ENCODE measurements around the gene PARD3.

PARD3 gene

GRCh38 chr10:34345383-34345782, 469.7 kb downstream of the PARD3 start:
- H3K4me3 ChIP-seq (ENCODE audit: low read depth, low read length): no peak overlapping the region
- no peak for DNase-seq (ENCODE audit: low read depth)
- TF ChIP-seq CTCF (IDR thresholded peaks at IDR 0.05; ENCODE audit: low read depth, low read length, missing control alignments): no peak

GRCh38 chr10:34343764-34344163, 471.3 kb downstream of the PARD3 start:
- DNase-seq (ENCODE audit: low read depth): no peak
- H3K4me3 ChIP-seq (ENCODE audit: low read depth, low read length): no peak overlapping the region

GRCh38 chr10:34341473-34341872, 473.6 kb downstream of the PARD3 start:
- no peak for DNase-seq (ENCODE audit: low read depth)
- no peak for TF ChIP-seq CTCF (IDR thresholded peaks at IDR 0.05; ENCODE audit: low read depth, low read length, missing control alignments)
- H3K4me3 ChIP-seq (ENCODE audit: low read depth, low read length): no peak overlapping the region

More at GRCh38 chr10:34343764-34344163, 471.3 kb downstream of the PARD3 start:
- TF ChIP-seq CTCF (IDR thresholded peaks at IDR 0.05; ENCODE audit: low read depth, low read length, missing control alignments): no peak

- no peak overlapping the region for H3K4me3 ChIP-seq (ENCODE audit: low read depth, low read length)
- TF ChIP-seq CTCF (IDR thresholded peaks at IDR 0.05; ENCODE audit: low read depth, low read length, missing control alignments): no peak
- DNase-seq (ENCODE audit: low read depth): no peak
These were observed 474.2 kb downstream of the PARD3 start for GRCh38 chr10:34340934-34341333.

- no peak overlapping the region for H3K4me3 ChIP-seq (ENCODE audit: low read depth, low read length)
- no peak for TF ChIP-seq CTCF (IDR thresholded peaks at IDR 0.05; ENCODE audit: low read depth, low read length, missing control alignments)
- no peak for DNase-seq (ENCODE audit: low read depth)
These were observed 475.1 kb downstream of the PARD3 start for GRCh38 chr10:34339816-34340553.

- no peak overlapping the region for H3K4me3 ChIP-seq (ENCODE audit: low read depth, low read length)
- TF ChIP-seq CTCF (IDR thresholded peaks at IDR 0.05; ENCODE audit: low read depth, low read length, missing control alignments): no peak
- no peak for DNase-seq (ENCODE audit: low read depth)
These were observed 477.2 kb downstream of the PARD3 start for GRCh38 chr10:34337917-34338316.

All from GM12864 (cell line).